PC-3 (cell line): ENCODE results near the gene ATF2.

Source experiments
- CTCF ChIP-seq: fragments of 300-600 bp; sonication (generic); conservative IDR thresholded peaks from 2 replicates; pipeline ENCODE4 v1.5.1; 2017; ENCODE audit warnings: antibody characterized with exemption, low read depth, mild to moderate bottlenecking, low read length
- EZH2 ChIP-seq: fragments of 300-600 bp; sonication (generic); IDR thresholded peaks from one replicate; pipeline ENCODE4 v1.6.1; 2017; ENCODE audit warnings: antibody characterized with exemption, mild to moderate bottlenecking, low read length; ENCODE audit not compliant: unreplicated experiment
- EZH2phosphoT487 ChIP-seq: fragments of 300-600 bp; sonication (generic); IDR thresholded peaks from 2 replicates; pipeline ENCODE4 v1.6.1; 2018; ENCODE audit warnings: mild to moderate bottlenecking, antibody characterized with exemption, low read length, borderline replicate concordance

- TF ChIP-seq CTCF, result no peak
- no peak for TF ChIP-seq EZH2phosphoT487
- TF ChIP-seq EZH2, result no peak
Measured at GRCh38 chr2:175169191-175169590, 1.2 kb upstream of the ATF2 start.
